ENCODE measurements around the gene DIPK1A.

DIPK1A gene

DNA sequence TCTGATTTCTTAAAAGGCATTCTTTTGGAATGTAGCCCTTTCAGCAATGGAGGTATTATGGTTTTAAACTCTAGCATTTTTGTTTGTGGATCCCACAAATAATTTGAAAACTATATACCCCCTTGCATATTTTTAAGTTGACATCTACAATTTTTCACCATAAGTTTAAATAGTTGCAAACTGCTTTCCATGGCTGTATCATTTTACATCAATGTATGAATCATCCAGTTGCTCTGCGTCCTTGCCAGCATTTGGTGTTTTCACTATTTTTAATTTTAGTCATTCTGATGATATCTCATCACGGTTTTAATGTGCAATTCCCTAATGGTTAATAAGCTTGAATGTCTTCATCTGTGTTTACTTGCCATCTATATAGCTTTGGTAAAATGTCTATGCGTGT is 20.7 kb downstream of the DIPK1A start:
- TF ChIP-seq, protein P1, sequence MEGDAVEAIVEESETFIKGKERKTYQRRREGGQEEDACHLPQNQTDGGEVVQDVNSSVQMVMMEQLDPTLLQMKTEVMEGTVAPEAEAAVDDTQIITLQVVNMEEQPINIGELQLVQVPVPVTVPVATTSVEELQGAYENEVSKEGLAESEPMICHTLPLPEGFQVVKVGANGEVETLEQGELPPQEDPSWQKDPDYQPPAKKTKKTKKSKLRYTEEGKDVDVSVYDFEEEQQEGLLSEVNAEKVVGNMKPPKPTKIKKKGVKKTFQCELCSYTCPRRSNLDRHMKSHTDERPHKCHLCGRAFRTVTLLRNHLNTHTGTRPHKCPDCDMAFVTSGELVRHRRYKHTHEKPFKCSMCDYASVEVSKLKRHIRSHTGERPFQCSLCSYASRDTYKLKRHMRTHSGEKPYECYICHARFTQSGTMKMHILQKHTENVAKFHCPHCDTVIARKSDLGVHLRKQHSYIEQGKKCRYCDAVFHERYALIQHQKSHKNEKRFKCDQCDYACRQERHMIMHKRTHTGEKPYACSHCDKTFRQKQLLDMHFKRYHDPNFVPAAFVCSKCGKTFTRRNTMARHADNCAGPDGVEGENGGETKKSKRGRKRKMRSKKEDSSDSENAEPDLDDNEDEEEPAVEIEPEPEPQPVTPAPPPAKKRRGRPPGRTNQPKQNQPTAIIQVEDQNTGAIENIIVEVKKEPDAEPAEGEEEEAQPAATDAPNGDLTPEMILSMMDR (IDR thresholded peaks at IDR 0.05; ENCODE audit: low read depth, low read length, missing control alignments): no peak
- H3K4me3 ChIP-seq (replicated peaks; ENCODE audit: low read depth, low read length): no peak overlapping the region
- no peak for DNase-seq (ENCODE audit: extremely low read depth, low read depth)

DNA sequence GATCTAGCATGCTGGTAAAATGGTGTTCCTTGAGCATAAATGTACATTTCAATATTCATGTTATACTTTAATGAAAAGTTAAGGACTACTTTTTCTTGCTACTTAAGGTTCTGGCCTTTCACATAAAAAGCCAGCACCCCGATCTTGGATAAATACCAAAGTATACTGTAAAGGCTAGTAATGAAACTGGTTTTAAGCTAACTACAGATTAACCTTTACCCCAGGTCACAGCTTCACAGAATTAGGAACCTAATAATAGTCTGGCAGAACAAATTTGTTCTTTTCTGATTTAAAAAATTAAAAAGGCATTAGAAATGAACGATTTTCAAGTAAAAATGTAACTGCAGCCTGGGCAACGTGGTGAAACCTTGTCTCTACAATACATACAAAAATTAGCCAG is 23.5 kb downstream of the DIPK1A start:
- no peak overlapping the region for H3K4me3 ChIP-seq (replicated peaks; ENCODE audit: low read depth, low read length)
- no peak for DNase-seq (ENCODE audit: extremely low read depth, low read depth)
- TF ChIP-seq, protein P1 (IDR thresholded peaks at IDR 0.05; ENCODE audit: low read depth, low read length, missing control alignments): no peak

- TF ChIP-seq, protein P1 (IDR thresholded peaks at IDR 0.05; ENCODE audit: low read depth, low read length, missing control alignments): no peak
- no peak for DNase-seq (ENCODE audit: extremely low read depth, low read depth)
Observed at GRCh38 chr1:92936865-92937264, 24.4 kb downstream of the DIPK1A start.

GRCh38 chr1:92934395-92935378 is 26.6 kb downstream of the DIPK1A start:
- H3K4me3 ChIP-seq (replicated peaks; ENCODE audit: low read depth, low read length): no peak overlapping the region
- no peak for DNase-seq (ENCODE audit: extremely low read depth, low read depth)
- TF ChIP-seq, protein P1 (IDR thresholded peaks at IDR 0.05; ENCODE audit: low read depth, low read length, missing control alignments): no peak

More at GRCh38 chr1:92936865-92937264, 24.4 kb downstream of the DIPK1A start:
- H3K4me3 ChIP-seq (replicated peaks; ENCODE audit: low read depth, low read length): no peak overlapping the region

DNA sequence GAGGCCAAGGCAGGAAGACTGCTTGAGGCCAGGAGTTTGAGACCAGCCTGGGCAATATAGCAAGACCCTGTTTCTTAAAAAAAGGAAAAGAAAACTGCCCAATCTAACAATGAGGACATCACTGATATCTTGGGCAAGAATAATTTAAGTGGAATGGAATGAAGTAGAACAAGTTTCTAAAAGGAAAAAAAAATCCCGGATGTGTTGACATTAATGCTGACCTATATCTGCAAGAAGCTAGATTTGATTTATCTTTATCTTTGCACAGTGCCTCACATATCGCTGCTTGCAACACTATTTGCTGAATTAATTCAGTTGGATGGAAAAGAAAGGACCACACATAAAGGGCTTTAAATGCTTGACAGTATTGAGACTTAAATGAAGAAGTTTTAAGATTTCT is 27.8 kb downstream of the DIPK1A start:
- H3K4me3 ChIP-seq (replicated peaks; ENCODE audit: low read depth, low read length): no peak overlapping the region
- DNase-seq (ENCODE audit: extremely low read depth, low read depth): no peak
- TF ChIP-seq, protein P1 (IDR thresholded peaks at IDR 0.05; ENCODE audit: low read depth, low read length, missing control alignments): no peak

DNA sequence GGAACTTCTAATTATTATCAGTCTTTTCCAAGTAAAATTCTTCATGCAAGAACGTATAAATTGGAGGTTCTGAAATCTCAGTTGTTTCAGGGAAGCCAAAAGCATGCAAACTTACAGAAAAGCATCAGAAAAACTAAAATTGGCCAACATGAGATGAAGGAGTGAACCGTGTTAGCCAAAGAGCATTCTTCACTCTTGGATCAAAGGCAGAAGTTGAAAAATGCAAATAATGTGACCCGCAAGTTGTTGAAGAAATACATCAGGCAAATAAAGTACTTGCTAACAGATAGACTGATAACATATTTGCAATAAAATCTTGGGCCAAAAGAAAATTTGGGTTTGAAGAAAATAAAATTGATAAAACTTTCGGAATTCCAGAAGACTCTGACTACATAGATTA is 29.6 kb downstream of the DIPK1A start:
- no peak for DNase-seq (ENCODE audit: extremely low read depth, low read depth)
- H3K4me3 ChIP-seq (replicated peaks; ENCODE audit: low read depth, low read length): no peak overlapping the region
- TF ChIP-seq, protein P1 (IDR thresholded peaks at IDR 0.05; ENCODE audit: low read depth, low read length, missing control alignments): no peak

Measured in HFF-Myc (cell line).